AG09319 (cell line): ENCODE measurements around the gene GRIK3.

Experiments
- DNase-seq: peaks from one replicate; pipeline ENCODE4 v3.0.0-alpha.2; 2010; ENCODE audit warnings: low read depth; ENCODE audit errors: extremely low read depth
- TF ChIP-seq, protein P1 (sequence below): IDR thresholded peaks from 2 replicates; pipeline ENCODE4 v1.5.1; 2011; ENCODE audit warnings: low read depth, mild to moderate bottlenecking, inconsistent platforms, low read length, moderate library complexity

The GRIK3 gene

DNA sequence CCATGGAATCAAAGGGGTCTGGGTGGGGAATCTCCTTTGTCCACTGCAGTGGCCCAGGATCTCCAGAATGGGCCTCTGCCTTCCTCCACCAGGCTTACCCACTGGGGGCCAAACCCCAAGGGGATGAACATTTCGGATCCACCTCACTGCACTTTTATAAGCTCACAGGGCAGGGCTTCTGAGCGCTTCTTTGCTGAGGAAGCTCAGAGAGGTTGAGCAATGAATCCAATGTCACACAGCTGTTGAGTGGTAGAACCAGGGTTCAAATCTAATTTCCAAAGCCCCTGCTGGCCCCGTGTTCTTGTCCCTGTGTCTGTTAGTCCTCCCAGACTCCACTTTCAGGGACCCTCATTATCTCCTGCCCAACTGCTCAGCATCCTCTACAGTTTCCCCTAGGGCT is 250.8 kb downstream of the GRIK3 start:
- TF ChIP-seq, protein P1, sequence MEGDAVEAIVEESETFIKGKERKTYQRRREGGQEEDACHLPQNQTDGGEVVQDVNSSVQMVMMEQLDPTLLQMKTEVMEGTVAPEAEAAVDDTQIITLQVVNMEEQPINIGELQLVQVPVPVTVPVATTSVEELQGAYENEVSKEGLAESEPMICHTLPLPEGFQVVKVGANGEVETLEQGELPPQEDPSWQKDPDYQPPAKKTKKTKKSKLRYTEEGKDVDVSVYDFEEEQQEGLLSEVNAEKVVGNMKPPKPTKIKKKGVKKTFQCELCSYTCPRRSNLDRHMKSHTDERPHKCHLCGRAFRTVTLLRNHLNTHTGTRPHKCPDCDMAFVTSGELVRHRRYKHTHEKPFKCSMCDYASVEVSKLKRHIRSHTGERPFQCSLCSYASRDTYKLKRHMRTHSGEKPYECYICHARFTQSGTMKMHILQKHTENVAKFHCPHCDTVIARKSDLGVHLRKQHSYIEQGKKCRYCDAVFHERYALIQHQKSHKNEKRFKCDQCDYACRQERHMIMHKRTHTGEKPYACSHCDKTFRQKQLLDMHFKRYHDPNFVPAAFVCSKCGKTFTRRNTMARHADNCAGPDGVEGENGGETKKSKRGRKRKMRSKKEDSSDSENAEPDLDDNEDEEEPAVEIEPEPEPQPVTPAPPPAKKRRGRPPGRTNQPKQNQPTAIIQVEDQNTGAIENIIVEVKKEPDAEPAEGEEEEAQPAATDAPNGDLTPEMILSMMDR: no peak
- DNase-seq: no peak

DNA sequence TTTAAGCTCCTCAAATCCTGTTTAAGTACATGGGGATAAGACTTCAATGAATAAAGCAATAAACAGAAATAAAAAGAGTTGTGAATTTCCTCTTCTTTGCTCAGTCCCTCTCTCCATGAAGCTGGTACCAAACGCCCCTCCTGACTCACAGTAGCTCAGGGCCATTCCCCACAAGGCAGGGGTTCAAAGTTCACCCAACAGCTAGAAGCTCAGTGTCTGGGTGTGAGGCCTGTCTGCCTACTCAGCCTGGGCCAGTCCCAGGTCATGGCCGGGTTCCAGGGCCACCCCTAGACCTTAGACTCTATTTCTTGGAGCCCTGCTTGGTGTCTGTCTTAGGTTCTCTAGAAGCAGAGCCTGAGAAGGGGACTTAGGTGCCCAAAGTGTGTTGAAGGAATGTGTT is 251.5 kb downstream of the GRIK3 start:
- TF ChIP-seq, protein P1: no peak
- DNase-seq: no peak

DNA sequence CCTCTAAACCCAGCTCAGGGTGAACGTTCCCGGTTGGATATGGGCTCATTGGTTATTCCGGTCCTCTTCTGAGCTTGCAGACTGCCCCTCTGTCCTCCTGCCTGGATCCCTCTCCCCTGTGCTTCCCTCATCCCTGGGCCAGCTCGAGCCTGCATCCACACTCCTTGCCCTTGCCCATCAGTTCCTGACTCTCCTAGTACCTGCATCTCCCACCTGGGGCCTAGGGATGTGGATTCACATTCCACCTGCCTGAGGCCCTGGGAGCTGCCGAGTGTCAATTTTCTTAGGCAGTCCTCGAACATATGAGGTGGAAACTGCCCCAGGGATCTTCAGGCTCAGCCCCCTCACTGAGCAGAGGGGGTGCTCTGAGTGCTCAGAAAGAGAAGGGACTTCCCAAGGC is 252.2 kb downstream of the GRIK3 start:
- TF ChIP-seq, protein P1: no peak
- no peak for DNase-seq

DNA sequence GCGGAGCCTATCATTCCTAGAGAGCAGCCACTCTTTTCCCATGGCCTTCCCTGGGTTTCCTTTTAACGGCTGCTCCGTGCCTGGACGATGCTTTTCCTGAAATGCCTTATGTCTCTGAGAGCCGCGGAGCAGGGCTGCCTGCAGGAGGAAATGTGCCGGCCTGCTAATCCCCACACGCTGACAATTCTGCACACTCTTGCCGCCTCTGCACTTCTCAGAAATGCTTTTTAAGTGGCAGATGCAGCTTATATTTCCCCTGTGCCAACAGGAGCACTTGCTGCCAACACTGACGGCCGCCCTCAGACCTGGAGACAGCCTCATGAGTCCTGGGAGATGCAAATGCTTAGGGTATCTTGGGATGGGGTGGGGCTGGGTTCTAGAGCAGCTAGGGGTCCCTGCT is 253.2 kb downstream of the GRIK3 start:
- DNase-seq: no peak
- TF ChIP-seq, protein P1: no peak

DNA sequence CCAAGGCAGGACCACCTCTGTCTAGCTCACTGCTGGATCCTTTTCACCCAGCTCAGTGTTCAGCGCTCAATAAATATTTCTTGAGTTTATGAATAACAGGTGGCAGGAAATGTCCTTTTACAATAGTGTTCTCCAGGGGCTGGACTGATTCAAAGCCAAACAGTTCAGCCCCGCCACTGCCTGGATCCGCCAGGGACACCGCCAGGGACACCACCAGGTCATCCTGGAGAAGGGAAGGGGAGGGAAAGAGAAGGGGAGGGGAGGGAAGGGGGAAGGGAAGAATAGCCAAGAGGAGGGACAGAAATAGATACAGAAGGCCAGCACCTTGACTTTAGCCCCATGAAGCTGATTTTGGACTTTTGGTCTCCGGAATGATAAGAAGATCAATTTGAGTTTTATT is 255.6 kb downstream of the GRIK3 start:
- DNase-seq: no peak
- TF ChIP-seq, protein P1: no peak

DNA sequence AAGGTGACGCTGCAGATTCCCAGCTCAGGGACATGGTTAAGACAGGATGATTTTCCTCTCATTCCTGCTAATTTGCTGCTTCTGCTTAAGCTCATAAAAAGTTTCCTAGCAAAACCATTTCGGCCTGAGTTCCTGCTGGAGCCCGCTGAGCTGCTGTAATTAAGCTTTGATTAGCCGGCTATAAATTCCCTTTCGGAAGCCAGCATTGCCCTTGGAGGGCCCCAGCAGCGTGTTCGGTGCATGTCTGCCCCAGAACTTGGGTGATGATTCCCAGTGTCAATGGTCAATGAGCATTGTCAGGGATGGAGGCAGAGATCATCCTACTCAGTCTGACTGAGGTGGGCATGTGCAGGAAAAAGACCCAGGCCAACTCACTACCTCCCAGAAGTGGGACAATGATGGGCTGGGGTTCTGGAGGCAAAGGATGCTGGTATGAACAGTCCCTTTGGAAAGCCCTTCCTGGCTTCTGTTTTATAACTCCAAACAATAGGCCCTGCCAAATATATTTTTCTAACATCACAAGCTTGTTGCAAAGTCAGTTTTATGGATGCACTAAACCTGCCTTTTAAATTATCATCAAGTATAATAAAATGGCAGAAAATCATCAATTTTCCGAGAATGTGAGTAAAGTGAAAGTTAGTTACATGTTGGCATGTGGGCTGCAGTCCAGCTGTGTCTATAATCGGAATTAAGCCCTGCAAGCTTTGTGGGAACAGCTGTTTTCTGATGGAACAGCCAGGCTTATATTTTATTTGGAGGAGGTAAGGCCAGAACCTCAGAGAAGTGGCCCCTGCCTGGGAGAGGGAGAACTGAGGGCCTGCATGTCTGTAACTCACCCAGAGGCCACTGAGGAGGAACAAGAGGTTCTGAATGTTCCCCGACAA is 257.1 kb downstream of the GRIK3 start:
- TF ChIP-seq, protein P1: no peak
- no peak for DNase-seq

DNA sequence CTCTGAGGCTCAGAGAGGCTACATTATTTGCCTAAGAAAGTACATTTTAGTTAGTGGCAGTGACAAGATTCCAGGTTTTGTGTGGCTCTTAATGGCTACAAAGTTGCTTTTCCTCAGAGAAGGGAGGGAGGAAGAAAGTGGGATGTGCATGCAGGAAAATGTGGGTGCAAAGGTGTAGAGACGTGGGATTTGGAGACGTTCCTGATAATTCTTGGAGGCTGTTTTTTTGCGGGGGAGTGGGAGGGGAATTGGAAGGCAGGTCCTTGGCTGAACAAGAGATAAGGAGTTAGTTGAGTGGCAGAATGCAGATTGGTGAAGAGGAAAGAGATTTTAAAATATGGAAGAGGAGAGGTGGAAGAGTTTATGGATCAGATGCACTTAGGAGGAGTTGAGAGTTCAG is 258.1 kb downstream of the GRIK3 start:
- DNase-seq: no peak
- TF ChIP-seq, protein P1: no peak
